GM19025 (cell line): ENCODE data around the gene ABL1.
"Not testable (repeated sequence)": the region's sequence is repeated elsewhere in the genome, so short reads cannot be mapped to it uniquely, and the experiment has no call there.

Source experiments
- ATAC-seq: cut with Tn5 transposase; IDR thresholded peaks from one replicate; pipeline ENCODE4 v1.9.1; 2021; ENCODE audit warnings: mild to moderate bottlenecking, low read depth, moderate library complexity; ENCODE audit not compliant: unreplicated experiment

ABL1 gene

GRCh38 chr9:130900701-130901497, 65.8 kb downstream of the ABL1 start:
- ATAC-seq, result no peak

- no peak for ATAC-seq
Measured at GRCh38 chr9:130901498-130902203, 66.6 kb downstream of the ABL1 start.

- ATAC-seq, result no peak
Measured at GRCh38 chr9:130902204-130903185, 67.4 kb downstream of the ABL1 start.

GRCh38 chr9:130903194-130904069, 68.4 kb downstream of the ABL1 start:
- ATAC-seq, result no peak

- no peak for ATAC-seq
Measured at GRCh38 chr9:130904070-130905044, 69.3 kb downstream of the ABL1 start.

GRCh38 chr9:130905125-130905901, 70.3 kb downstream of the ABL1 start:
- no peak for ATAC-seq

GRCh38 chr9:130905902-130906734, 71.1 kb downstream of the ABL1 start:
- no peak for ATAC-seq

GRCh38 chr9:130906735-130907416, 71.8 kb downstream of the ABL1 start:
- ATAC-seq, result no peak

GRCh38 chr9:130908146-130908877, 73.3 kb downstream of the ABL1 start:
- ATAC-seq, result no peak

GRCh38 chr9:130908878-130909355, 73.9 kb downstream of the ABL1 start:
- no peak for ATAC-seq

- not testable (repeated sequence) for ATAC-seq
Measured at GRCh38 chr9:130910041-130910440, 75.0 kb downstream of the ABL1 start.

GRCh38 chr9:130910670-130911069, 75.6 kb downstream of the ABL1 start:
- not testable (repeated sequence) for ATAC-seq

- no peak for ATAC-seq
Measured at GRCh38 chr9:130911254-130912049, 76.4 kb downstream of the ABL1 start.

- ATAC-seq, result no peak
Measured at GRCh38 chr9:130912932-130913598, 78.0 kb downstream of the ABL1 start.
